Brain pericyte (primary cell): ENCODE results near the gene SETBP1.

Experiments used
- DNase-seq: peaks from one replicate; pipeline ENCODE4 v3.0.0-alpha.2; 2012; ENCODE audit warnings: low read depth, low spot score

The SETBP1 gene

DNA sequence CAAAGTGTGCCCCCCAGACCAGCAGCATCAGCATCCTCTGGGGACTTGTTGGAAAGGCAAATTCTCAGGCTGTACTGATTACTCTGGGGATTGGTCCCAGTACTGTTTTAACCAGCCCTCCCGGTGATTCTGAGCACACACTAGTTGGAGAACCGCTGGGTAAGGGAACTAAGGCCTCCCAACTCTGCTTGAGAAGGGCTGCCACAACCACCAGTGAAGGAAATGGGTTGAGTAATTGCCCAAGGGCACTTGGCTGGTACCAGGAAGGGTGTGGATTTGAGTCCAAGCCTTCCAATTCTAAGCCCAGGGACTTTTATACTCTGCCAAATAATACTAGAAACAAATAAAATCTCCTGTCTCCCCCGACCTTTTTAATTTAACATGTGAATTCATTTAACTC, 219.9 kb downstream of the SETBP1 start:
- no peak for DNase-seq

DNA sequence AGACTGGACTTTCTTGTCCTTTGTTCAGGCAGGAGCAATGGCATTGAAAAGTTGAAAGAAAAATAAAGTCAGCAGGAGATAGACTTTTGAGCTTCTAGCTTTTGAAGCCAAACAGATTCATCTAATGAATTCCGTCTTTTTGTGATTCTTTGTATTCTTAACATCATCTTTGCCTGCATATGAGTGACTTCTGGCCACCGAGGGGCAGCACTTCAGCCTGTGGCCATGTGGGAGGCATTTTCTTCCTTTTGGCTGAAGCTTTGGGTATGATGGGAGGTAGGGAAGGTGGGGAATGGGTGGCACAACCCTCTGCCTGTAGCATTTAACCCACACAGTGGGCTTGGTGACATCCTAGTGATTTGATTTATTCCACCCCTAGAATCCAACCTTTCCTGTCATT, 220.6 kb downstream of the SETBP1 start:
- DNase-seq = no peak

DNA sequence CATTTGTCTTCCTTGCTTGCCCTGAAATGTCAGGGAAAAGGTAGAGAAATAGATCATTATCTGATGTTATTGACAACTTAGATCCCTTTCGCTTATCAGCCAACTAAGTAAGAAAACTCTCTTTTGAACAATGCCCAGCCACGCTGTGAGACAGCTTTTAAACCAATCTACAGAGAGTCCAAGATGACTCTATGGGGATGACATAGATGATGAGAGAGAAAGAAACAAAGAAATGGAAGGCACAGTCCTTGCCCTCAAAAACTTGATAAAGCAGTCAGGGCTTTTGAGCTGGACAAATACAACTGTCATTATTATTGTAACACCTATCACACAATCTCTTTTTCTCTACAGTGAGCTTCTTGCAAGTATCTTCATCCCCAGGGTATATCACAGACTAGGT, 222.6 kb downstream of the SETBP1 start:
- DNase-seq = no peak

GRCh38 chr18:44904768-44905167, 224.1 kb downstream of the SETBP1 start:
- no peak for DNase-seq

DNA sequence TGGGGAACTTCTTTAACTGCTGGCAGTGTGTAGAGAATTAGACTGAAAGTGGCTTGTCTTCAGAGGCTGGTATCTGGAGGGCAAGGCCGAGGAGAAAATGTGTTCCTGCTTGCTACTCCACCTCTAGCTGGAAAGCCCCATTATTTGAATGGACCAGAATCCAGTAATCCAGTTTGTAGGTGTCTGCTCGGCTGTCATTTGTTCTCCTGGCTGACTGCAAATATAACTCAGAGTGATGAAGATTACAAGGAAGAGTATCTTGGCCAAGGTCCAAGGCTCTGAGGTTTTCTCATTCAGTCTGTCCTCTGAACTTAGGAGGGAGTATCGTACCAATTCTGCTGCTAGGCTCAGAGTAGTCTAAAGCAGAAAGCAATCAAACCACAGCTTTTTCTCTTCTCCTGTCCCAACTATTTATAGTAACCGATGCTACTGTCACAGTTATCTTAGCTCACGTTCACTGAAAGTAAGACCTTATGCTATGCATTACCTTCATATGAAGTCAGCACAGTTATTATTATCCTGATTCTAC, 228.6 kb downstream of the SETBP1 start:
- peak; percentile 10 for DNase-seq

DNA sequence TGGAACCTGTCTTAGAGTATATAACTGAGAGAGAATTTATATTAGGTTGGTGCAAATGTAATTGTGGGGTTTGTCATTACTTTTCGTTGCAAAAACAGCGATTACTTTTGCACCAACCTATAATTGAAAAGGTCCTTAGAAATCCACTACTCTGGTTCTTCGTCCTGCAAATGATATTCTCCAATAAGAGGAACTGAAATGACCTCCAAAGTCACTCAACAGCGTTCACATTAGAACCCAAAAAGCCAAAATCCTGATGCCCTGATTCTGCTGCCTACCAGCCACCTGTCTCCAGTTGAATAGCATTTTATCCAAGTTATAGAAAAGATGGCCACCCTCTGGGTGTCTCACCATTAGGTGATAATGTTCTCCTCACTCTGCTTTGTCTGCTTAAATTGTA, 230.6 kb downstream of the SETBP1 start:
- DNase-seq = no peak

- no peak for DNase-seq
Observed at GRCh38 chr18:44911773-44912172, 231.1 kb downstream of the SETBP1 start.

DNA sequence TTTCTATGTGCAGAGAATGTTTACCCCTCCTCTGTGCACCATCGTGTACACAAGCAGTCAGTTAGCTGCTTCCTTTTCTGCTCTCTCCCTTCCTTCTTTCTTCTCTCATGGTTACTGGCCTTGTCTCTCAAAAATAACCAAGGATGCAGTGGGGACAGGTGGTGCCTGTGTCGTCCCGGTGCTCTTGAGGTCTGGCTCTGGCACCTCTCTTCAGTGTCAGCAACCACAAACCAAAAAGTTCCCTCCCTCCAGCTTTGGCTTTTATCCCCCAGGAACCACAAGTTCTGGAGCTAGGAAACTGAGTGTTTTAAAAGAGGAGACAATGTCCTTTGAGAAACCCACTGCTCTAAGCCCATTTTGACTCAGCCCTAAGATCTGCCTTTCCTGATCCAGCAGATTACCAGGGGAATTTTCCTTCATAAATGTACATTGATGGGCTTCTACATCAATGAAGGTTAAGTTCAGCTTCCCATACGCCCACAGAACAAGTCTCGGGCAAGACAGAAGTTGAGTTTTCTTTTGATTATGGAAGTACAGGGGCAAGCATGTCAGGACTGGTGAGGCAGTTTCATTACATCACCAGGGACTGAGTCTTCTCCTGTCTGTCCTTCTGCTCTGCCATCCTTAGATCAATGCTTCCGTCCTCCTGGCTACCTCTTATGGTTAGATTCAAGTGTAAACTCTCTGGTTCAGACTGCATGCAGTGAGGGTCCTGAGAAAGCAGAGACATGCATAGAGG, 232.2 kb downstream of the SETBP1 start:
- no peak for DNase-seq

- DNase-seq = no peak
Observed at GRCh38 chr18:44914028-44914427, 233.3 kb downstream of the SETBP1 start.

DNA sequence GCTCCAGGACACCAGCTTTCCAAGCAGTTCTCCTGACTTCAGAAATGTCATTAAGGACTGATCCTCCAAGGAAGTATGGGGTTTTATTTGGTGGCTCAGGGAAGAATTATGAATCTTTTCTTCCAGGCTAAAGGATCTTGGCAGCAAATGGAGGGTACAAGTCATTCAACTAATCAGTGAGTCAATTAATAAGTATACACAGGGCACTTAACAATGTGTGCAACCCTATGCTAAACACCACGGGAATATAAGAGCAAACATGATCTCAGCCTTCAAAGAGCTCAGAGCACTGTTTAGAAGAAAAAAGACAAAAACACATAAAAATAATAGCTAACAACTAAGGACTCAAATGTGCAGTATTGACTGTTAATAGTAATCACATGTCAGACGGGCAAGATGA, 234.5 kb downstream of the SETBP1 start:
- DNase-seq = no peak

DNA sequence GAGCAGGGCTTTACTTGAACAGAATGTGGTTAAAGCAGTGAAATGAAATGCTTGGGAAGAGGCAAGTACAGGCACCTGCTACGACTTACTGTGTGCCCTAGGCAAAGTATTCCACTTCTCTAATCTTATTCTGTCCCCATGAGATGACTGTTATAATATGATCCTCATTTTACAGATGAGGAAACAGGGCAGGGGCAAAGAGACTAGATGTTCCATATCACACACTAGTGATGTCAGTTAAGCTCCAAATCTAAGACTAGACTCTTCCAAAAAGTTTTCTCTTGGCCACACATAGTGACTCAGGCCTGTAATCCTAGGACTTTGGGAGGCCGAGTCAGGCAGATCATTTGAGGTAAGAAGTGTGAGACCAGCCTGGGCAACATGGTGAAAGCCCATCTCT, 235.0 kb downstream of the SETBP1 start:
- DNase-seq = no peak

- peak; percentile 4 for DNase-seq
Observed at GRCh38 chr18:44916429-44917207, 235.9 kb downstream of the SETBP1 start.

GRCh38 chr18:44917216-44918141, 236.8 kb downstream of the SETBP1 start:
- peak; percentile 53 for DNase-seq

- DNase-seq = no peak
Observed at GRCh38 chr18:44918142-44918476, 237.4 kb downstream of the SETBP1 start.

DNA sequence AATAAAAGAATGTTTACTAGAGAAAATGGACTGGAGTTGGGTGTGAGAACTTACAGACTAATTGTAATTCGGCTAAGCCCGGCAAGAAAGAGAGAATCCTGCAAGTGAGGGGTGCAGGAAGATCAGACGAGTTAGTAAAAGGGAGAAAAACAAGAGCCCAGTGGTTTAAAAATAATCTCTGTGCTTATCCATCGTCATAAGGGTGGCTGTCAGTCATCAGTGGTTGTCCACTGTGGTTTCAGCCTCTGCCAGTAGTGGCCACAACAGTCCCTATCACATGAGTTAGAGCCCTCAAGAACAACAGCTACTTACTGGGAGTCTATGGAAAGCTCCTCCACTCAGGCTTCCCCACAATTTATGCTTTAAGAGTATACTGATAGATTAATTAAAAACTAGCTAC, 239.8 kb downstream of the SETBP1 start:
- DNase-seq = no peak

DNA sequence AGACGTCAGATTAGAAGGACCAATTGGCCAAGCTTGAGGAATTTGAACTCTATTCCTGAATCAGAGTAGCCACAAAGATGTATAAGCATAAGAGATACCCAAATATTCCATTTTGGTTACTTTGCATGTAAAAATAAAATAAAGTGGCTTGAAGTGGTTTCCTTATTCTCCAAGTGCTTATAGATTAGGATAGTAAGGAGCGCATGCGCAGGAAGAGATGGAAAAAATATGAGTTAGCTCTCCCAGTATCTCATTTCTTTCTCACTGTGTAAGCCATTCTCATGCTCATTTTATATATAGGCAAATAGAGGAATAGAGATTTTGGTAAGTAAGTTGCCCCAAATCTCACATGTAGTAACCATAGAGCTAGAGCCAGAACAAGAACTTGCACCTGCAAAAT, 241.3 kb downstream of the SETBP1 start:
- no peak for DNase-seq

DNA sequence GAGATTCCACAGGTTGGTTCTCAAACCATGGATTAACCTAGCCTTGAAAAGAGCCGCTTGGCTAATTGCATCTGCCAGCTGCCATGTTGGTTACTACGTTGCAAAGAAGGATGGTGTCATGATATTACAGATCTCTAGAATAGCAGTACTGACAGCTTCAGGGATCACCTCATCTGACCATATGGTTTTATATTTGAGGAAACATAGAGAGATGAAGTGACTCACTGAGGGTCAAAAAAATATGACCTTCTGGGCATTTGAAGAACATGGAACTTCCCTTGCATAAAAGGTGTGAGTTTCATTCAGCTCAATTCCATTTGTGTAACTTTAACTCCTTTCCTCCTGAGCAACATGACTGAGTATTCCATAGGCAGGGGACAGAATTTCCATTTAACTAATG, 242.3 kb downstream of the SETBP1 start:
- DNase-seq = peak; percentile 31

DNA sequence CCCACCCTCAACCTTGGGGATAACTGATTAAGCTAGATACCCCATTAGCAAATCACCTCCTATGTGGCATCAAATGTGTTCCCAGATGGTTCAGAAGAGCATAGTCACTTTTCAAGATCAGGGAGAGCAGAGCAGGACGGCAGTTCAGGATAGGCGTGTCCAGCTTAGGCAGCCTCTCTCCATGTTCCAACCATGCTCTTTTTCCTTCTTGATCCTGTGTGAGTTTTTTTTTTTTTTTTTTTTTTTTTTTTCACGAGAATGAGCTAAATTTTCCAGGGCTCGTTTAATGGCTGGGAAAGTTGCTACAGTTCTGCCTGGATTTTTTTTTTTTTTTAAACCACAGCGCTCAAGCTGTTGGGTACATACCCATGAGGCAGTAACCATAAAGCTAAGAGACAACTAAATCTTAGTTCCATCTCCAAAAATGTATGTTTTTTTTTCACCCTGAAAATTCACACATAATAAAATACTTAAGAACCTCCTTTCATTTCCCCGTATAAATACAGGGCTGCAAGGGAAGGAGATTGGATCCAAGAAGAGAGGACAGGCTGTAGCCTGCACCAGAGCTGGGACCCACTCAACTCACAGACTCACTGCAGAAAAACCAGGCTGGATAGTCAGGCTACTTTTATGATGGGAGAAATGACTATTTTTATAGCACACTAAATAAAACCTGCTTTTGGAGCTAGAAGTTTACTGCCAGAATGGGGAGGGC, 244.3 kb downstream of the SETBP1 start:
- no peak for DNase-seq

GRCh38 chr18:44927127-44927849, 246.6 kb downstream of the SETBP1 start:
- DNase-seq = no peak

DNA sequence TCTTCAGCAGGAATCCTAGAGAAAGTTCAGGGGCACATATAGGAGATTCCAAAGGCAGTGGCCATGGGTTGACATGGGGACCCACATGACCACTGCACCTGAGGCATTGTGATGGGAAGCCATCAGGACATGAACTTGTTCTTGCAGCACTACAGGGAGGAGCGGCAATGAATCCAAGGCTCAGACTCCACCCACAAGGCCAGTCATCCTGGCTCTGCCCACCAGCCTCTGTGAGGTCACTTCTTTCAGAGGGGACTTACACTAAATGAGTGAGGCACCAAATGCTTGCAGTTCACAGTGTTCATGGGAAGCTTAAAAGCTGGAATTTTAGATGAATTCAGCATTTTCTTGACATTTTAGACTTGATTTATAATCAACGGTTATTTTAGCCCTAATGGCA, 254.2 kb downstream of the SETBP1 start:
- DNase-seq = no peak

- no peak for DNase-seq
Observed at GRCh38 chr18:44935455-44935854, 254.8 kb downstream of the SETBP1 start.
